GM12878 (cell line): Measurements from ENCODE around the gene COG1. TPM values are rescaled to one million over a fixed set of nuclear protein-coding genes. Genes with fewer than 3 reads are reported as not detected.
A peak's percentile ranks its signal among the peaks of the same experiment; 100 is the strongest.

Experiments
- ATAC-seq: fragments of 200-7000 bp; cut with Tn5 transposase; 3 replicates; pipeline ENCODE4 v1.9.1; 2020; ENCODE audit warnings: mild to moderate bottlenecking, moderate library complexity
- Bru-seq: library from RNA; stranded (reverse); fragments of 400-500 nt; gene quantifications from one replicate; lab custom pipeline; 2021; lab: Mats Ljungman, UMichigan
- BruChase-seq, 2 experiments: library from RNA; stranded (reverse); fragments of 400-500 nt; gene quantifications; one replicate each; lab custom pipeline; 2021; lab: Mats Ljungman, UMichigan
- BruUV-seq: library from RNA; stranded (reverse); fragments of 400-500 nt; replicated peaks from 2 replicates; lab custom pipeline; 2021; lab: Mats Ljungman, UMichigan
- CTCF ChIA-PET: fragments of 300-600 bp; sonication (Branson Sonifier 250); formaldehyde crosslinking; extraction: SDS; loops from one replicate; lab custom pipeline; 2021; ENCODE audit warnings: inconsistent platforms; lab: Yijun Ruan, JAX
- POLR2A ChIA-PET: fragments of 350-600 bp; formaldehyde crosslinking; extraction: SDS; loops from one replicate; lab custom pipeline; 2021; ENCODE audit warnings: inconsistent platforms; lab: Charles Lee
- RAD21 ChIA-PET: fragments of 300-600 bp; sonication (Branson Sonifier 250); formaldehyde crosslinking; loops from one replicate; lab custom pipeline; 2023; ENCODE audit warnings: antibody characterized with exemption; ENCODE audit not compliant: unreplicated experiment; lab: Charles Lee
- SMC1A ChIA-PET: fragments of 300-600 bp; sonication (Branson Sonifier 250); formaldehyde crosslinking; loops from one replicate; lab custom pipeline; 2023; ENCODE audit not compliant: unreplicated experiment, uncharacterized antibody; lab: Charles Lee
- DNase-seq: peaks from one replicate; pipeline ENCODE4 v3.0.0-alpha.2; 2011; ENCODE audit warnings: low read depth, low spot score
- FAIRE-seq: peaks from 3 replicates; lab custom pipeline; 2011; peaks lifted over from hg19 to GRCh38; lab: Jason Lieb, UNC
- H2AFZ ChIP-seq: 2 replicates; pipeline ENCODE4 v1.6.0; 2011; ENCODE audit warnings: low read depth, low read length, control low read depth; ENCODE audit not compliant: control insufficient read depth
- H3K27ac ChIP-seq: 2 replicates; pipeline ENCODE4 v1.5.1; 2011; ENCODE audit warnings: control low read depth; ENCODE audit not compliant: control insufficient read depth, insufficient read depth
- H3K27me3 ChIP-seq, 2 experiments: replicated peaks in 1 of 2; 2 replicates each; pipeline versions ENCODE4 v1.6.0 to v1.6.1; 2011; ENCODE audit warnings: low read length in 1 of 2; ENCODE audit not compliant: control insufficient read depth in 2 of 2, insufficient read depth in 2 of 2
- H3K36me3 ChIP-seq, 2 experiments: 2 replicates each; pipeline ENCODE4 v1.5.1; 2011; ENCODE audit warnings: low read length in 1 of 2; ENCODE audit not compliant: control insufficient read depth in 2 of 2, insufficient read depth in 2 of 2
- H3K4me1 ChIP-seq: 2 replicates; pipeline ENCODE4 v1.6.1; 2011; ENCODE audit warnings: mild to moderate bottlenecking, low read length, moderate library complexity, mixed read lengths; ENCODE audit not compliant: control insufficient read depth, insufficient read depth
- H3K4me2 ChIP-seq: 2 replicates; pipeline ENCODE4 v1.6.0; 2011; ENCODE audit warnings: control low read depth; ENCODE audit not compliant: control insufficient read depth, insufficient read depth
- H3K4me3 ChIP-seq: fragments of 200-600 bp; sonication (generic); 2 replicates; pipeline ENCODE4 v1.5.1; 2016
- H3K79me2 ChIP-seq: 2 replicates; pipeline ENCODE4 v1.6.0; 2011; ENCODE audit warnings: low read length; ENCODE audit not compliant: control insufficient read depth, insufficient read depth
- H3K9ac ChIP-seq: 2 replicates; pipeline ENCODE4 v1.8.0; 2011; ENCODE audit warnings: low read length, control low read depth, mixed read lengths; ENCODE audit not compliant: control insufficient read depth, insufficient read depth
- H3K9me3 ChIP-seq: replicated peaks from 3 replicates; pipeline ENCODE4 v1.5.1; 2011; ENCODE audit warnings: mild to moderate bottlenecking, low read length; ENCODE audit not compliant: control insufficient read depth, insufficient read depth
- H4K20me1 ChIP-seq: 2 replicates; pipeline ENCODE4 v1.6.0; 2011; ENCODE audit not compliant: control insufficient read depth, insufficient read depth
- MTA2 ChIP-seq: fragments of 450-650 bp; IDR thresholded peaks from 2 replicates; pipeline ENCODE4 v1.6.1; 2016; ENCODE audit warnings: low read depth, mild to moderate bottlenecking, moderate library complexity
- ZSCAN29 ChIP-seq: fragments of 450-650 bp; IDR thresholded peaks from 2 replicates; pipeline ENCODE4 v1.6.1; 2017; ENCODE audit warnings: mild to moderate bottlenecking, moderate library complexity
- WGBS: methylation state at CpG from one replicate; pipeline ENCODE4 v1.1.6; 2016; ENCODE audit warnings: low lambda C conversion rate; ENCODE audit not compliant: insufficient replicate concordance, insufficient coverage; ENCODE audit errors: missing lambda C conversion rate; 5-methylcytosine and 5-hydroxymethylcytosine counted together
- in situ Hi-C: fragments of 300-500 bp; cut with MboI; formaldehyde crosslinking; loops from 9 replicates; pipeline ENCODE4 v1.14.3; 2018; ENCODE audit warnings: mixed read lengths
- intact Hi-C: fragments of 100-400 bp; cut with micrococcal nuclease; formaldehyde crosslinking; loops from one replicate; pipeline ENCODE4 v1.14.2; 2022; ENCODE audit not compliant: unreplicated experiment
- long read RNA-seq, 2 experiments: library from polyadenylated mRNA; unstranded; transcript quantifications; one replicate each; pipeline ENCODE4 v2.0.0, GENCODE V29; 2019 to 2020
- polyA minus RNA-seq, 3 experiments: library from RNA; depleted of rRNA, polyadenylated mRNA; stranded (reverse); fragments of >200 nt; gene quantifications; 2 replicates each; pipeline ENCODE4 v1.2.3, GENCODE V29; 2011
- polyA plus RNA-seq, 11 experiments: library from polyadenylated mRNA; depleted of rRNA in 4 of 11; unstranded in 6 of 11; stranded (reverse) in 5 of 11; fragments of >200 nt; fragmentation: Nextera tagmentation in 4 of 11; fragmentation: Illumina TruSeq in 1 of 11; extraction: Ambion mirVana in 4 of 11; extraction: Trizol in 1 of 11; gene quantifications; 1 replicate in 1 of 11; 2 replicates in 10 of 11; pipeline versions ENCODE4 v1.2.1 to v1.2.3, GENCODE V29; 2011 to 2016; ENCODE audit warnings: inconsistent platforms in 2 of 11, missing spikeins in 2 of 11, low read depth in 1 of 11
- total RNA-seq, 4 experiments: library from RNA; depleted of rRNA in 3 of 4; stranded (reverse); fragments of >200 nt in 3 of 4; fragmentation: Illumina TruSeq in 1 of 4; extraction: Trizol in 1 of 4; gene quantifications; 2 replicates each; pipeline versions ENCODE4 v1.2.1 to v1.2.3, GENCODE V29; 2013 to 2021
- TF ChIP-seq, protein P1 (sequence below): fragments of 450-650 bp; IDR thresholded peaks from 2 replicates; pipeline ENCODE4 v1.6.1; 2016; ENCODE audit warnings: mild to moderate bottlenecking, moderate library complexity, borderline replicate concordance
- TF ChIP-seq, protein P2 (sequence below): IDR thresholded peaks from 2 replicates; pipeline ENCODE4 v1.6.1; 2012; ENCODE audit warnings: low read depth, low read length, improper control_type of control experiment

Gene COG1, protein sequence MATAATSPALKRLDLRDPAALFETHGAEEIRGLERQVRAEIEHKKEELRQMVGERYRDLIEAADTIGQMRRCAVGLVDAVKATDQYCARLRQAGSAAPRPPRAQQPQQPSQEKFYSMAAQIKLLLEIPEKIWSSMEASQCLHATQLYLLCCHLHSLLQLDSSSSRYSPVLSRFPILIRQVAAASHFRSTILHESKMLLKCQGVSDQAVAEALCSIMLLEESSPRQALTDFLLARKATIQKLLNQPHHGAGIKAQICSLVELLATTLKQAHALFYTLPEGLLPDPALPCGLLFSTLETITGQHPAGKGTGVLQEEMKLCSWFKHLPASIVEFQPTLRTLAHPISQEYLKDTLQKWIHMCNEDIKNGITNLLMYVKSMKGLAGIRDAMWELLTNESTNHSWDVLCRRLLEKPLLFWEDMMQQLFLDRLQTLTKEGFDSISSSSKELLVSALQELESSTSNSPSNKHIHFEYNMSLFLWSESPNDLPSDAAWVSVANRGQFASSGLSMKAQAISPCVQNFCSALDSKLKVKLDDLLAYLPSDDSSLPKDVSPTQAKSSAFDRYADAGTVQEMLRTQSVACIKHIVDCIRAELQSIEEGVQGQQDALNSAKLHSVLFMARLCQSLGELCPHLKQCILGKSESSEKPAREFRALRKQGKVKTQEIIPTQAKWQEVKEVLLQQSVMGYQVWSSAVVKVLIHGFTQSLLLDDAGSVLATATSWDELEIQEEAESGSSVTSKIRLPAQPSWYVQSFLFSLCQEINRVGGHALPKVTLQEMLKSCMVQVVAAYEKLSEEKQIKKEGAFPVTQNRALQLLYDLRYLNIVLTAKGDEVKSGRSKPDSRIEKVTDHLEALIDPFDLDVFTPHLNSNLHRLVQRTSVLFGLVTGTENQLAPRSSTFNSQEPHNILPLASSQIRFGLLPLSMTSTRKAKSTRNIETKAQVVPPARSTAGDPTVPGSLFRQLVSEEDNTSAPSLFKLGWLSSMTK
- 42.8 and 47.0 TPM in 2 replicates for total RNA-seq (2013; cell fraction: nucleolus; rRNA removed)
- total RNA-seq (2014; rRNA removed): 16.7 and 23.9 TPM in 2 replicates
- total RNA-seq (2014; rRNA removed; fragmentation: Illumina TruSeq; extraction: Trizol): 13.4 and 16.0 TPM in 2 replicates
- total RNA-seq (2021): 20.7 and 24.1 TPM in 2 replicates
- polyA plus RNA-seq (2011; ENCODE audit: low read depth): 10.9 TPM
- 11.9 and 21.1 TPM in 2 replicates for polyA plus RNA-seq (2011; rRNA removed)
- 15.1 and 18.4 TPM in 2 replicates for polyA plus RNA-seq (2011; cell fraction: cytosol; rRNA removed)
- 43.8 and 51.2 TPM in 2 replicates for polyA plus RNA-seq (2011; cell fraction: nucleus; rRNA removed)
- 18.6 and 23.9 TPM in 2 replicates for polyA plus RNA-seq (2012)
- polyA plus RNA-seq (2014; fragmentation: Illumina TruSeq; extraction: Trizol): 19.5 and 25.8 TPM in 2 replicates
- polyA plus RNA-seq (2014; fragmentation: Nextera tagmentation; extraction: Ambion mirVana): 10 to 100 TPM; 10.5 to 11.4 TPM
- polyA plus RNA-seq (2014; rRNA removed): 13.8 and 14.4 TPM in 2 replicates
- 10 to 100 TPM; 19.6 to 20.8 TPM for polyA plus RNA-seq (2016; fragmentation: Nextera tagmentation; extraction: Ambion mirVana)
- polyA minus RNA-seq (2011; rRNA and poly(A)+ RNA removed): 21.4 and 26.0 TPM in 2 replicates
- 9.5 and 11.2 TPM in 2 replicates for polyA minus RNA-seq (2011; cell fraction: cytosol; rRNA and poly(A)+ RNA removed)
- 19.2 and 29.9 TPM in 2 replicates for polyA minus RNA-seq (2011; cell fraction: nucleus; rRNA and poly(A)+ RNA removed)
- Bru-seq, nascent RNA: percentile 76 among the genes with signal in this experiment
- BruChase-seq, experiment 1, labeled RNA remaining after a 6-hour chase: percentile 73 among the genes with signal in this experiment
- percentile 76 among the genes with signal in this experiment for BruChase-seq, experiment 2, labeled RNA remaining after a 2-hour chase
- long read RNA-seq, experiment 1, transcript COG1-201 (14 exons, 3,079 nt): major isoform, 12 of 15 reads
- long read RNA-seq, experiment 1, partial matches to known transcripts: 0 of 15 reads
- long read RNA-seq, experiment 1, other reads (novel, unspliced or antisense): 3 of 15 reads
- long read RNA-seq, experiment 2, transcript COG1-201 (14 exons, 3,079 nt): major isoform, 32 of 58 reads
- long read RNA-seq, experiment 2, partial matches to known transcripts: 14 of 58 reads
- long read RNA-seq, experiment 2, other reads (novel, unspliced or antisense): 12 of 58 reads

DNA sequence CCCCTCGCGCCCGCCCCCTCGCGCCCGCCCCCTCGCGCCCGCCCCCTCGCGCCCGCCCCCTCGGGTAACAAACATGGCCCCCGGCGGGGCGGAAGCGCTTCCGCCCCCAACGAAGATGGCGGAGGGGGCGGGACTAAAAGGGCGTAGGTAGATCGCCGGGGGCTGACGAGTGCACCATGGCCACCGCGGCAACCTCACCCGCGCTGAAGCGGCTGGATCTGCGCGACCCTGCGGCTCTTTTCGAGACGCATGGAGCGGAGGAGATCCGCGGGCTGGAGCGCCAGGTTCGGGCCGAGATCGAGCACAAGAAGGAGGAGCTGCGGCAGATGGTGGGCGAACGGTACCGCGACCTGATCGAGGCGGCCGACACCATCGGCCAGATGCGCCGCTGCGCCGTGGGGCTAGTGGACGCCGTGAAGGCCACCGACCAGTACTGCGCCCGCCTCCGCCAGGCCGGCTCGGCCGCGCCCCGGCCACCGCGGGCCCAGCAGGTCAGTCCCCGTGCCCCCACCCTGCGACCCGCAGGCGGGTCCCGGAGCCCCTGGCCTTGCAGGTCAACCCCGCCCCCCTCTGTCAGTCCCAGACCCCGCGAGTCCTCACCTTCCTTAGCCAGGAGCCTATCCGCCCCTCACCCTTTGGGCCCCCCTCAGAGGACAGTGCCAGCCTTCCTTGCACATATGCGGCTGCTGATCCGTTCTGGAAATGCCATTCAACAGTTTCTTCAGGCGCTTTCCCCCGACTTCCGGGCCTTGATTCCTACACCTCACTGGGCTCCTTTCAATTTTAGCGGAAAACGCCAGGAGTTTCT is at the start of gene COG1:
Gene COG1, plus strand, starts transcription at position 162 of the 808 bp plus-strand sequence. Its CDS starts 15 bp downstream, at position 177.
- ChIA-PET CTCF (interaction anchor here (0.7 to 14.4 kb wide), 15 partner anchors 10 to 467 kb away, joined by 3 to 219 read pairs (median 8); a partner anchor contains a TSS), RAD21 (interaction anchor here (0.8 to 5.2 kb wide), 10 partner anchors 29 to 636 kb away, joined by 3 to 29 read pairs (median 6); partner anchors contain the start of gene SSTR2), POLR2A (interaction anchor here (0.7 to 4.0 kb wide), 9 partner anchors 8 to 176 kb away, joined by 3 to 25 read pairs (median 3); a partner anchor contains a TSS), SMC1A (interaction anchor here (1.0 to 9.2 kb wide), 11 partner anchors 10 to 467 kb away, joined by 3 to 134 read pairs (median 10); a partner anchor contains a TSS)
- Histone ChIP-seq H3K27ac (peak within 1 kb of the TSS; percentile 86), H3K4me3 (peak within 1 kb of the TSS; percentile 76), H4K20me1 (no peaks in the 10 kb centered on the region; the same call in 1 of the 2 replicates), H3K27me3 (no peaks in the 10 kb centered on the region), H3K9me3 (no peaks in the 10 kb centered on the region), H3K36me3 (peaks cover 2 to 3% of the 10 kb centered on the region in 2 experiments; a peak in 2 of 4 replicates), H3K4me1 (no peaks in the 10 kb centered on the region), H3K4me2 (peak within 1 kb of the TSS; percentile 93), H3K9ac (peak within 1 kb of the TSS; percentile 89), H3K79me2 (peaks cover 16% of the 10 kb centered on the region), H2AFZ (peak within 1 kb of the TSS; percentile 97)
- under 1% methylated on average over 62 of the region's 84 CpGs for WGBS
- intact Hi-C loops: loop anchor here (2.0 to 5.0 kb wide), 3 partner anchors 40 to 119 kb away; partner anchors contain the start of gene CDC42EP4
- DNase-seq (no peak), ATAC-seq (peak; percentile 85), FAIRE-seq (peak; percentile 81)
- TSS peak; percentile 63 for BruUV-seq
- in situ Hi-C loops: no loop called here
- TF ChIP-seq MTA2 (no peak), ZSCAN29 (no peak)
- TF ChIP-seq, protein P1, sequence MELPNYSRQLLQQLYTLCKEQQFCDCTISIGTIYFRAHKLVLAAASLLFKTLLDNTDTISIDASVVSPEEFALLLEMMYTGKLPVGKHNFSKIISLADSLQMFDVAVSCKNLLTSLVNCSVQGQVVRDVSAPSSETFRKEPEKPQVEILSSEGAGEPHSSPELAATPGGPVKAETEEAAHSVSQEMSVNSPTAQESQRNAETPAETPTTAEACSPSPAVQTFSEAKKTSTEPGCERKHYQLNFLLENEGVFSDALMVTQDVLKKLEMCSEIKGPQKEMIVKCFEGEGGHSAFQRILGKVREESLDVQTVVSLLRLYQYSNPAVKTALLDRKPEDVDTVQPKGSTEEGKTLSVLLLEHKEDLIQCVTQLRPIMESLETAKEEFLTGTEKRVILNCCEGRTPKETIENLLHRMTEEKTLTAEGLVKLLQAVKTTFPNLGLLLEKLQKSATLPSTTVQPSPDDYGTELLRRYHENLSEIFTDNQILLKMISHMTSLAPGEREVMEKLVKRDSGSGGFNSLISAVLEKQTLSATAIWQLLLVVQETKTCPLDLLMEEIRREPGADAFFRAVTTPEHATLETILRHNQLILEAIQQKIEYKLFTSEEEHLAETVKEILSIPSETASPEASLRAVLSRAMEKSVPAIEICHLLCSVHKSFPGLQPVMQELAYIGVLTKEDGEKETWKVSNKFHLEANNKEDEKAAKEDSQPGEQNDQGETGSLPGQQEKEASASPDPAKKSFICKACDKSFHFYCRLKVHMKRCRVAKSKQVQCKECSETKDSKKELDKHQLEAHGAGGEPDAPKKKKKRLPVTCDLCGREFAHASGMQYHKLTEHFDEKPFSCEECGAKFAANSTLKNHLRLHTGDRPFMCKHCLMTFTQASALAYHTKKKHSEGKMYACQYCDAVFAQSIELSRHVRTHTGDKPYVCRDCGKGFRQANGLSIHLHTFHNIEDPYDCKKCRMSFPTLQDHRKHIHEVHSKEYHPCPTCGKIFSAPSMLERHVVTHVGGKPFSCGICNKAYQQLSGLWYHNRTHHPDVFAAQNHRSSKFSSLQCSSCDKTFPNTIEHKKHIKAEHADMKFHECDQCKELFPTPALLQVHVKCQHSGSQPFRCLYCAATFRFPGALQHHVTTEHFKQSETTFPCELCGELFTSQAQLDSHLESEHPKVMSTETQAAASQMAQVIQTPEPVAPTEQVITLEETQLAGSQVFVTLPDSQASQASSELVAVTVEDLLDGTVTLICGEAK: peak; percentile 81; the same call in 1 of the 2 replicates
- TF ChIP-seq, protein P2, sequence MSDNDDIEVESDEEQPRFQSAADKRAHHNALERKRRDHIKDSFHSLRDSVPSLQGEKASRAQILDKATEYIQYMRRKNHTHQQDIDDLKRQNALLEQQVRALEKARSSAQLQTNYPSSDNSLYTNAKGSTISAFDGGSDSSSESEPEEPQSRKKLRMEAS: no peak
